GM18867 (cell line): ENCODE data around the gene GPC6.

Experiments used
- ATAC-seq: cut with Tn5 transposase; IDR thresholded peaks from one replicate; pipeline ENCODE4 v1.9.1; 2021; ENCODE audit warnings: mild to moderate bottlenecking, moderate library complexity; ENCODE audit not compliant: unreplicated experiment

Gene GPC6

GRCh38 chr13:93558637-93559036 lies 332.0 kb downstream of the GPC6 start:
- ATAC-seq = no peak

- no peak for ATAC-seq
Measured at GRCh38 chr13:93559718-93560117, 333.1 kb downstream of the GPC6 start.

- no peak for ATAC-seq
Measured at GRCh38 chr13:93561576-93562225, 335.1 kb downstream of the GPC6 start.

GRCh38 chr13:93562676-93563075 lies 336.1 kb downstream of the GPC6 start:
- ATAC-seq = no peak

GRCh38 chr13:93577105-93577504 lies 350.5 kb downstream of the GPC6 start:
- ATAC-seq = no peak

GRCh38 chr13:93589788-93590187 lies 363.2 kb downstream of the GPC6 start:
- no peak for ATAC-seq

- ATAC-seq = no peak
Measured at GRCh38 chr13:93603043-93603442, 376.4 kb downstream of the GPC6 start.

- no peak for ATAC-seq
Measured at GRCh38 chr13:93614776-93615175, 388.2 kb downstream of the GPC6 start.

GRCh38 chr13:93620181-93620765 lies 393.7 kb downstream of the GPC6 start:
- ATAC-seq = no peak

GRCh38 chr13:93621051-93621450 lies 394.4 kb downstream of the GPC6 start:
- no peak for ATAC-seq

- ATAC-seq = no peak
Measured at GRCh38 chr13:93621966-93622365, 395.4 kb downstream of the GPC6 start.

GRCh38 chr13:93624311-93624777 lies 397.7 kb downstream of the GPC6 start:
- no peak for ATAC-seq

- no peak for ATAC-seq
Measured at GRCh38 chr13:93625536-93625935, 398.9 kb downstream of the GPC6 start.

GRCh38 chr13:93628136-93628797 lies 401.7 kb downstream of the GPC6 start:
- ATAC-seq = no peak

- no peak for ATAC-seq
Measured at GRCh38 chr13:93635616-93636032, 409.0 kb downstream of the GPC6 start.

- no peak for ATAC-seq
Measured at GRCh38 chr13:93637852-93638251, 411.2 kb downstream of the GPC6 start.

GRCh38 chr13:93640452-93640851 lies 413.8 kb downstream of the GPC6 start:
- no peak for ATAC-seq

- no peak for ATAC-seq
Measured at GRCh38 chr13:93646245-93646644, 419.6 kb downstream of the GPC6 start.

- ATAC-seq = no peak
Measured at GRCh38 chr13:93649496-93649895, 422.9 kb downstream of the GPC6 start.

GRCh38 chr13:93653776-93654175 lies 427.2 kb downstream of the GPC6 start:
- no peak for ATAC-seq

- no peak for ATAC-seq
Measured at GRCh38 chr13:93655154-93655553, 428.5 kb downstream of the GPC6 start.

GRCh38 chr13:93660391-93661063 lies 433.9 kb downstream of the GPC6 start:
- no peak for ATAC-seq
